Activated CD4-positive, alpha-beta T cell treated with anti-CD3 and anti-CD28 coated beads, Interleukin-2, amount 10 ng/mL, durations not matched to agents 7 days and 5 days (primary cell): ENCODE results near the gene CNOT2. TPM values are rescaled to one million over a fixed set of nuclear protein-coding genes. Genes with fewer than 3 reads are reported as not detected.

Experiments
- CTCF ChIA-PET: fragments of 350-600 bp; sonication (Branson Sonifier 250); formaldehyde crosslinking; loops from one replicate; lab custom pipeline; 2021; ENCODE audit warnings: antibody characterized with exemption; lab: Charles Lee
- POLR2A ChIA-PET: fragments of 350-600 bp; sonication (Branson Sonifier 250); formaldehyde crosslinking; loops from one replicate; lab custom pipeline; 2021; ENCODE audit warnings: antibody characterized with exemption; lab: Charles Lee
- DNase-seq: peaks from one replicate; pipeline ENCODE4 v3.0.0-alpha.2; 2020
- H3K27ac Mint-ChIP-seq: one replicate; pipeline ENCODE4 v1.8.0; 2021; ENCODE audit warnings: mild to moderate bottlenecking, moderate library complexity, mixed read lengths
- H3K27me3 Mint-ChIP-seq: one replicate; pipeline ENCODE4 v1.8.0; 2021; ENCODE audit warnings: mixed read lengths
- H3K36me3 Mint-ChIP-seq: one replicate; pipeline ENCODE4 v1.8.0; 2021; ENCODE audit warnings: low read depth, mixed read lengths
- H3K4me1 Mint-ChIP-seq: one replicate; pipeline ENCODE4 v1.8.0; 2021; ENCODE audit warnings: mixed read lengths
- H3K4me3 Mint-ChIP-seq: one replicate; pipeline ENCODE4 v1.8.0; 2021; ENCODE audit warnings: mild to moderate bottlenecking, moderate library complexity, mixed read lengths
- H3K9me3 Mint-ChIP-seq: one replicate; pipeline ENCODE4 v1.8.0; 2021; ENCODE audit warnings: mixed read lengths
- total RNA-seq, 2 experiments: library from RNA; stranded (reverse); gene quantifications; one replicate each; pipeline ENCODE4 v1.2.3, GENCODE V29; 2021

CNOT2 gene
- total RNA-seq, 2 experiments from 2014 or later, result 73.6 to 78.0 TPM

DNA sequence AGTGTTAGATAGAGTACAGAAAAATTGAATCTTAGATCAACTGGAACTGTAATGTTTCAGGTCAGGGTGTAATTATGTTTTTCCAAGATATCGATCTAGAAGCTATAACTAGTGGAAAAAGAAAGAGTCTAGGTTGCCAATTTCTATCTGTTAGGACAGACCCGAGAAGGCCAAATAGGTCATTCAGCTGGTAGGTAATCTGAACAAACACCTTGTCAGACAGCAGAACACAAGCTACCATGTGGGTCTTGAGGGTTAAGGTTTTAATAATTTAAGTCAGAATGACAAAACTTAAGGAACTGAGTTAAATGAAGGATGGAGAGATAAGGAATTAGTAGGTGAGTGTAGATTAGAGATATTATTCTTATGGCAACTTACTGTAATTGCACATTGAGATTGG lies 78.0 kb downstream of the CNOT2 start:
- peaks cover 13% of the 10 kb centered on the region for H3K4me1 Mint-ChIP-seq
- no peak overlapping the region for H3K27ac Mint-ChIP-seq
- H3K9me3 Mint-ChIP-seq, result peaks cover 3% of the 10 kb centered on the region
- ChIA-PET POLR2A (no interaction called here), CTCF (no interaction called here)
- H3K27me3 Mint-ChIP-seq, result no peaks in the 10 kb centered on the region
- peaks cover 38% of the 10 kb centered on the region for H3K36me3 Mint-ChIP-seq
- H3K4me3 Mint-ChIP-seq, result no peak overlapping the region
- DNase-seq, result no peak

DNA sequence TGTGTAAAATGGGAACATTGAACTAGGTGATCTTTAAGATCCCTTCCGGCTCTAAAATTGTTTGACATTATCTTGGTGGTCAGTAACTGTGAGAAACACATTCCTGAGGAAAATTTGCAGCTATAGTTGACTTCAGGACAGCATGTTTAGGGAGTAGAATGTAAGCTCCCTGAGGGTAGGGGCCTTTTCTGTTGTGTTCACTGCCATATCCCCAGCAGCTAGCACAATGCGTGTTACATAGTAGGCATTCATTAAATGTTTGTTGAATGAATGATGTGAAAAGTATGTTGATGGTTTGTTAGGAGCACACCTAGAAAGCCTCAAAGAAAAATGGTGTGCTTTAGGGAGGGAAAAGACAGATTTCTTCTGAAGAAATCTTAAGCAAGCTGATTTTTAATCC lies 84.3 kb downstream of the CNOT2 start:
- Mint-ChIP-seq H3K36me3 (peaks cover 50% of the 10 kb centered on the region), H3K4me3 (no peak overlapping the region), H3K27me3 (no peaks in the 10 kb centered on the region), H3K9me3 (peaks cover 8% of the 10 kb centered on the region), H3K27ac (no peak overlapping the region), H3K4me1 (peaks cover 3% of the 10 kb centered on the region)
- ChIA-PET POLR2A (no interaction called here), CTCF (interaction anchor here (1.2 kb wide), 1 partner anchor 10 kb away, joined by 3 read pairs; no protein-coding TSS in a partner anchor)
- DNase-seq, result no peak

DNA sequence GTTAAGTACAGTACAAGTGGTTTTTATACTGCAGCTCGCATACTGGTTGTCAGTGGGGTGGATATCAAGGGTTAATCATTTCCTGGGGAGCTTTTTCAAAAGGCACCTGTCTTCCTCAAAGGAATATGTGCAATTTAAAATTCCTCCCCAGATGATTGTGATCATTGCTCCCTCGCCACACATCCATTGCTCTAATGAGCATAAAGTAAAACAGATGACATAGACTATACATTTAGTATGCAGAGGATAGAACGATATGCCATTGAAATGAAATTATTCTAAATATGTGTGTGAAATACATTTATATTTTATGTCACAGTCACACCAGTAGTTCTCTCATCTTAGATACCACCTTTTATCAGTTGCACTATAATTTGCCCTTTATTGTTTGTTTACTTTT lies 86.5 kb downstream of the CNOT2 start:
- peaks cover 5% of the 10 kb centered on the region for H3K4me1 Mint-ChIP-seq
- peaks cover 37% of the 10 kb centered on the region for H3K36me3 Mint-ChIP-seq
- POLR2A ChIA-PET, result no interaction called here
- no peaks in the 10 kb centered on the region for H3K27me3 Mint-ChIP-seq
- H3K4me3 Mint-ChIP-seq, result no peak overlapping the region
- CTCF ChIA-PET, result interaction anchor here (1.1 kb wide), 2 partner anchors 24 to 27 kb away, joined by 3 read pairs; no protein-coding TSS in a partner anchor
- H3K9me3 Mint-ChIP-seq, result peaks cover 5% of the 10 kb centered on the region
- no peak for DNase-seq
- H3K27ac Mint-ChIP-seq, result no peak overlapping the region

- no peak for DNase-seq
- Mint-ChIP-seq H3K36me3 (peaks cover 35% of the 10 kb centered on the region), H3K9me3 (peaks cover 5% of the 10 kb centered on the region), H3K4me3 (no peak overlapping the region), H3K27me3 (no peaks in the 10 kb centered on the region), H3K4me1 (peaks cover 5% of the 10 kb centered on the region), H3K27ac (no peak overlapping the region)
- CTCF ChIA-PET, result interaction anchor here (1.1 kb wide), 2 partner anchors 25 to 27 kb away, joined by 3 read pairs; no protein-coding TSS in a partner anchor
- POLR2A ChIA-PET, result no interaction called here
Observed at GRCh38 chr12:70330158-70330557, 86.9 kb downstream of the CNOT2 start.

- POLR2A ChIA-PET, result no interaction called here
- Mint-ChIP-seq H3K36me3 (peaks cover 28% of the 10 kb centered on the region), H3K4me1 (peaks cover 4% of the 10 kb centered on the region), H3K27ac (no peak overlapping the region), H3K27me3 (no peaks in the 10 kb centered on the region), H3K9me3 (no peaks in the 10 kb centered on the region), H3K4me3 (no peak overlapping the region)
- CTCF ChIA-PET, result no interaction called here
- DNase-seq, result no peak
Observed at GRCh38 chr12:70332236-70332635, 89.0 kb downstream of the CNOT2 start.

GRCh38 chr12:70334742-70335141 lies 91.5 kb downstream of the CNOT2 start:
- Mint-ChIP-seq H3K9me3 (no peaks in the 10 kb centered on the region), H3K4me1 (peaks cover 4% of the 10 kb centered on the region), H3K27ac (no peak overlapping the region), H3K27me3 (no peaks in the 10 kb centered on the region), H3K36me3 (peaks cover 35% of the 10 kb centered on the region), H3K4me3 (no peak overlapping the region)
- ChIA-PET CTCF (no interaction called here), POLR2A (no interaction called here)
- no peak for DNase-seq

DNA sequence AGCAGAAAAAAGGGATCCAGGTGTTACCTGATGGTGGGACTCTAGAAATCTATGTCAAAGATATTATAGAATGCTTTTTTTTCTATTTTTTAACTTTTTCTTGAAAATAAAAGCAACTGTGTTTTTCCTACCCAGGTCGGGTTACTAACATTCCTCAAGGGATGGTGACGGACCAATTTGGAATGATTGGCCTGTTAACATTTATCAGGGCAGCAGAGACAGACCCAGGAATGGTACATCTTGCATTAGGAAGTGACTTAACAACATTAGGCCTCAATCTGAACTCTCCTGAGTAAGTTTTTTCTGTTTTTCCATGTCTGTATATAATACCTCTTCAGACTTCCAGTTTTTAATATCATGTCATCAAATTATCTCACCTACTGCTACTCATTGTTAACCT lies 95.3 kb downstream of the CNOT2 start:
- Mint-ChIP-seq H3K27me3 (no peaks in the 10 kb centered on the region), H3K9me3 (no peaks in the 10 kb centered on the region), H3K4me3 (no peak overlapping the region), H3K36me3 (peaks cover 52% of the 10 kb centered on the region), H3K27ac (no peak overlapping the region), H3K4me1 (no peaks in the 10 kb centered on the region)
- no peak for DNase-seq
- ChIA-PET POLR2A (no interaction called here), CTCF (interaction anchor here (0.9 kb wide), 1 partner anchor 11 kb away, joined by 3 read pairs; no protein-coding TSS in a partner anchor)

- H3K4me3 Mint-ChIP-seq, result no peak overlapping the region
- H3K27me3 Mint-ChIP-seq, result no peaks in the 10 kb centered on the region
- no peaks in the 10 kb centered on the region for H3K4me1 Mint-ChIP-seq
- no peaks in the 10 kb centered on the region for H3K9me3 Mint-ChIP-seq
- H3K36me3 Mint-ChIP-seq, result peaks cover 27% of the 10 kb centered on the region
- no peak for DNase-seq
- no peak overlapping the region for H3K27ac Mint-ChIP-seq
- ChIA-PET CTCF (no interaction called here), POLR2A (no interaction called here)
Observed at GRCh38 chr12:70351076-70351475, 107.8 kb downstream of the CNOT2 start.

DNA sequence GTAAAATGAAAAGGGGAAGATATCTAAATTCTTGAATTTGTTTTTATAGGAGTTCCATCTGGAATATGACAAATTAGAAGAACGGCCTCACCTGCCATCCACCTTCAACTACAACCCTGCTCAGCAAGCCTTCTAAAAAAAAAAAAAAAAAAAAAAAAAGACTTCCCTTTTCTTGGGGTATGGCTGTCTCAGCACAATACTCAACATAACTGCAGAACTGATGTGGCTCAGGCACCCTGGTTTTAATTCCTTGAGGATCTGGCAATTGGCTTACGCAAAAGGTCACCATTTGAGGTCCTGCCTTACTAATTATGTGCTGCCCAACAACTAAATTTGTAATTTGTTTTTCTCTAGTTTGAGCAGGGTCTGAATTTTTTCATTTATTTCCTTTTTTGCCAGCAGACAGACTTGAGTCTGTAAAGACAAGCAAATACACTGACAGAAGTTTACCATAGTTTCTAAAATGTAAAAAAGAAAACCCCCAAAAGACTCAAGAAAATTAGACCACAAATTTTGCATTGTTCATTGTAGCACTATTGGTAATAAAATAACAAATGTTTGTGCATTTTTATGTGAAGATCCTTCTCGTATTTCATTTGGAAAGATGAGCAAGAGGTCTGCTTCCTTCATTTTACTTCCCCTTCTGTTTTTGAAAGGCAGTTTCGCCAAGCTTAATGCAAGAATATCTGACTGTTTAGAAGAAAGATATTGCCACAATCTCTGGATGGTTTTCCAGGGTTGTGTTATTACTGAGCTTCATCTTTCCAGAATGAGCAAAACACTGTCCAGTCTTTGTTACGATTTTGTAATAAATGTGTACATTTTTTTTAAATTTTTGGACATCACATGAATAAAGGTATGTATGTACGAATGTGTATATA lies 110.8 kb downstream of the CNOT2 start:
- POLR2A ChIA-PET, result no interaction called here
- CTCF ChIA-PET, result interaction anchor here (1.2 kb wide), 1 partner anchor 36 kb away, joined by 3 read pairs; no protein-coding TSS in a partner anchor
- DNase-seq, result no peak

GRCh38 chr12:70354787-70355186 lies 111.6 kb downstream of the CNOT2 start:
- H3K4me1 Mint-ChIP-seq, result no peaks in the 10 kb centered on the region
- H3K36me3 Mint-ChIP-seq, result peaks cover 19% of the 10 kb centered on the region
- CTCF ChIA-PET, result no interaction called here
- POLR2A ChIA-PET, result no interaction called here
- H3K4me3 Mint-ChIP-seq, result no peak overlapping the region
- H3K27me3 Mint-ChIP-seq, result no peaks in the 10 kb centered on the region
- no peak overlapping the region for H3K27ac Mint-ChIP-seq
- H3K9me3 Mint-ChIP-seq, result no peaks in the 10 kb centered on the region
- DNase-seq, result no peak

More for the DNA sequence above, 110.8 kb downstream of the CNOT2 start:
- H3K27ac Mint-ChIP-seq, result no peak overlapping the region
- H3K27me3 Mint-ChIP-seq, result no peaks in the 10 kb centered on the region
- no peaks in the 10 kb centered on the region for H3K9me3 Mint-ChIP-seq
- H3K4me1 Mint-ChIP-seq, result no peaks in the 10 kb centered on the region
- peaks cover 22% of the 10 kb centered on the region for H3K36me3 Mint-ChIP-seq
- no peak overlapping the region for H3K4me3 Mint-ChIP-seq

- CTCF ChIA-PET, result no interaction called here
Observed at GRCh38 chr12:70355972-70356371, 112.7 kb downstream of the CNOT2 start.

GRCh38 chr12:70359458-70360197 lies 116.4 kb downstream of the CNOT2 start:
- Mint-ChIP-seq H3K27ac (no peak overlapping the region), H3K4me1 (peaks cover under 1% of the 10 kb centered on the region), H3K4me3 (no peak overlapping the region), H3K27me3 (peaks cover 15% of the 10 kb centered on the region), H3K9me3 (no peaks in the 10 kb centered on the region), H3K36me3 (peaks cover 7% of the 10 kb centered on the region)
- ChIA-PET CTCF (no interaction called here), POLR2A (no interaction called here)
- no peak for DNase-seq

More at GRCh38 chr12:70355972-70356371, 112.7 kb downstream of the CNOT2 start:
- DNase-seq, result no peak
- Mint-ChIP-seq H3K4me3 (no peak overlapping the region), H3K36me3 (peaks cover 19% of the 10 kb centered on the region), H3K4me1 (no peaks in the 10 kb centered on the region), H3K9me3 (no peaks in the 10 kb centered on the region), H3K27me3 (no peaks in the 10 kb centered on the region), H3K27ac (no peak overlapping the region)
- POLR2A ChIA-PET, result no interaction called here

DNA sequence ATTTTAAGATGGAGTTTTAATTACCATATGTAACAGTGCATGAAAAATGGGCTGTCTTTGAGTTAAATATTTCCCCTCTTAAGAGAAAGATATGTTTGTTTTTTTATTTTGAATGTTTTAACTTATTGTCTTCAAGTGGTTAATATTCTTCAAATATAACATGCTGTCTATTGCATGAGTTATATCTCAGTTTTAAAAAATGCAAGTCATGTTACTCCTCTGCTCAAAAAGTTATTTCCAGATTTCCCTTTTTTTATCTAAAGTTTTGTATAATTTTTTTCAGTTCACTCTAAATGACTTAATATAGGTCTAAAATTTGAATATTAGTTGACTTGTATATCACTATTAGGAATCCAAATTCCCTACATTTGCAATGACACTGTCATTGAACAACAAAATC lies 117.0 kb downstream of the CNOT2 start:
- DNase-seq, result no peak
- CTCF ChIA-PET, result interaction anchor here (0.6 kb wide), 1 partner anchor 1204 kb away, joined by 3 read pairs; no protein-coding TSS in a partner anchor
- H3K4me1 Mint-ChIP-seq, result peaks cover 6% of the 10 kb centered on the region
- POLR2A ChIA-PET, result no interaction called here
- H3K4me3 Mint-ChIP-seq, result no peak overlapping the region
- H3K27me3 Mint-ChIP-seq, result peaks cover 21% of the 10 kb centered on the region
- H3K36me3 Mint-ChIP-seq, result peaks cover 2% of the 10 kb centered on the region
- no peaks in the 10 kb centered on the region for H3K9me3 Mint-ChIP-seq
- H3K27ac Mint-ChIP-seq, result no peak overlapping the region
